GM21381 (cell line): ENCODE data around the gene RIN3.
"Not testable (repeated sequence)": the region's sequence is repeated elsewhere in the genome, so short reads cannot be mapped to it uniquely, and the experiment has no call there.

ENCODE experiments used
- ATAC-seq: cut with Tn5 transposase; IDR thresholded peaks from one replicate; pipeline ENCODE4 v1.9.1; 2021; ENCODE audit warnings: mild to moderate bottlenecking, moderate library complexity; ENCODE audit not compliant: unreplicated experiment

RIN3 gene

DNA sequence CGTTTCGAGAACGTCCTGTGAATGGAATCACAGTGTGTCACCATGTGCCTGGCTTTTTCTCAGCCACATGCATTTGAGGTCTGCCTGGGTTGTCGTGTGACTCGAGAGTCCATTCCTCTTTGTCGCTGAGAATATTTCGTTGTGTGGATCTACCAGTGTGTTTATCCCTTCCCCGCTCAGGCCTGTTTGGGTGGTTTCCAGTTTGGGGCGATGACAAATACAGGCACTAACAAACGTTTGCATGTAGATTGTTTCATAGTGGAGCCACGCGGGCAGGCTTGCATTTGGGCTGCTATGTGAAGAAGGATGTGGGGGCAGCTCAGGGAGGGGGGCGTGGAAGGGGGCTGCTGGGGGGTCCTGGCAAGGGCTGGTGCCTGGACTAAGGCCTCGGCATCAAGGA lies 14.1 kb downstream of the RIN3 start:
- ATAC-seq = no peak

DNA sequence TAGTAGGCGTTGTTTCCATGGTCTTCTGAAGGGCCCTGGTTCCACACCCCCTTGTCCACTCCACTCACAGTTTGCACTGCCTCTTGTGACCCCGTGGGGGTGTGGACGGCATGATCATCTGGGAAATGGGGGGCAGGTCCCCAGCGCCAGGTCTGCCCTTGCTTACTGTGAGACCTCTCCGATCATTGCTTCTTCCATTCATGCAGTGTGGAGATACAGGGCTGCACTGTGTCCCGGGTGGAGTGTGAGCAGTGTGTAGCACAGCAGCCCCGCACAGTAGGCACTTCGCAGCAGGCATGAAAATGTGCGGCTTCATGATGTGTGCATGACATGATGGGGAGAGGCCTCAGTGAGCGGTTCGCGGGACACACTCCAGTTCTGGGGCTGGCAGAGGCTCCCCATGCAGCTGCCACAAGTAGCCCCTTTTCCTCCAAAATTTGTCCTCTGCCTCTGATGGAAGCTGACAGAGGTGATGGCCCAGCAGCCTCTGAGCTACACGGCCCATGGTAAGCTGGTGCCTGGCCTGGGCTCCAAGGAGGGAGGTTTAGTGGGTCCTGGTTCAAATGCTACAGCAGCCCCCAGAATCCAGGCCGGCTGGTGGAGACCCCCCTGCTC lies 15.0 kb downstream of the RIN3 start:
- no peak for ATAC-seq

DNA sequence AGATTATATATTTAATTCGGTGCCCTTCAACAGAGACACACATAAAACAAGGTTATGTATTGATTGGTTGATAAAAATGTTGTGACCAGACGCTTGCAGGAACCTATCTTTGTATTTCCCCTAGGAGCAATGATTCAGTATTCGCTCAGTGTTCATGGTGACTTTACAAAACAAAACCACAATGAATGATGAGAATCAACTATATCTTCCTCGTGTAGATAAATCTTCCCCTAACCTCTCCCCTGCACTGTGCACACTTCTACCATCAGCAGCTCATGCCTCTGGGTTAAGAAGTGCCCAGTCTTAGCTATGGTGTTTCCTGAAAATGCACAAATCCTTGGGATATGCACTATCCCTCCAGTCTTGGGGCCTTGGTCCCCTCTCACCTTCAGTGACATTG lies 16.3 kb downstream of the RIN3 start:
- no peak for ATAC-seq

DNA sequence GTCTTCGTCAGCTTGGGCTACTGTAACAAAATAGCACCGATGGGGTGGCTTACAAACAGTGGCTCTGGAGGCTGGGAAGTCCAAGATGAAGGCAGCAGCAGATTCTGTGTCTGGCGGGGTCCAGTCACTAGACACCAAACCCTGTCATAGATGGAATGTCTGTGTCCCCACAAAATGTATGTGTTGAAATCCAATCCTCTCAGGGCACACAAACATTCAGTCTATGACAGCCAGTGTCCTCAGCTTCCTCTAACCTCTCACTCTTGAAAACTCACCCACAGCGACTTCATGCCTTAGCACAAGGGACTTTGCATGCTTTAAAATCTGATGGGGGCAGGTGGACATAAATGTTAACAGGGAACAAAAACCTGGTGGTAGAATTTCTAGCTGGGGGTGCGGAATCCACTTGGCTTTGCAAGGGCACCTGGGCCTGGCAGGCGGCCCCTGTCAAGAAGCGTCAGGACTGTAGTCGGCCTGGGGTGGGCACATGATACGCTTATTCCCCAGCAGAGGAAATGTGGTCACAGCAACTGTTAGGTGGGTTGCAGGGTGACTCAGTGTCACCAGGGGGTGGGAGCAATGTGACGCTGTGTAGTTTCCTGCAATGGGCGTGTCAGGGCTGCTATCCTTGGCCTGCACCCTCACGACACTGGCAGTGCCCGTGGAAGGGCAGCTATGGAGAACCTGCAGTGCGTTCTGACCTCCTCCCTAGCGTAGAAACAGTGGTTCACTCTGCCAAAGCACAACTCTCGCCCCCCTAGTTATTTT lies 17.7 kb downstream of the RIN3 start:
- ATAC-seq = peak; percentile 59

DNA sequence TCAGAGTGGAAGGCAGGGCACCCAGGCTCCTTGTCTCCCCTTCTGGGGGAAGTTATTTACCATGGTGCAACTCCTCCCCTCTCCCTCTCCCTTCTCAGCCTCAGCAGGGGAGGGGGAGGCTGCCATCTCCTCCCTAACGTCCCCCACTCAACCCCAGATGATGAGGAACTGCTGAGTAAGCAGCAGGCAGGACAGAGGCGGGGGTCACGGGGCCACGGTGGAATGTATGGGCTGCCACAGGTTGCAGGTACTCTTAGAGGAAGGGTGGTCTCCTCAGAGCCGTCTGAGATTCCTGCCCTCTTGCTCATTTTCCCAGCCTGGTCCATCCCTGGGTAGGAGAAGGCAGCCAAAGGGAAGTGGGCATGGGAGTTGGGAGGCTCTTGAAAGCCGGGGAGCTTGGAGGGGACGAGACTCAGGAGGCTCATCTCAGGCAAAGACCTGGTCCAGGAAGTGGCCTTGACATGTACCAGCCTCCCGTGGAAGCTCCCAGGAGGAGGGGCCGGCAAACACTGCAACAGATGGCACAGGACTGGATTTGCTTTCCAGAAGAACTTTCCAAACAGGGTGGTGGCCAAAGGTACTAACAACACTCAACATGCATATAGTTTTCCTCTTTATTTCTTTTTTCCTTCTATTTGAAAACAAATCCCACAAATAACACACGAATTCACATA lies 19.0 kb downstream of the RIN3 start:
- no peak for ATAC-seq

DNA sequence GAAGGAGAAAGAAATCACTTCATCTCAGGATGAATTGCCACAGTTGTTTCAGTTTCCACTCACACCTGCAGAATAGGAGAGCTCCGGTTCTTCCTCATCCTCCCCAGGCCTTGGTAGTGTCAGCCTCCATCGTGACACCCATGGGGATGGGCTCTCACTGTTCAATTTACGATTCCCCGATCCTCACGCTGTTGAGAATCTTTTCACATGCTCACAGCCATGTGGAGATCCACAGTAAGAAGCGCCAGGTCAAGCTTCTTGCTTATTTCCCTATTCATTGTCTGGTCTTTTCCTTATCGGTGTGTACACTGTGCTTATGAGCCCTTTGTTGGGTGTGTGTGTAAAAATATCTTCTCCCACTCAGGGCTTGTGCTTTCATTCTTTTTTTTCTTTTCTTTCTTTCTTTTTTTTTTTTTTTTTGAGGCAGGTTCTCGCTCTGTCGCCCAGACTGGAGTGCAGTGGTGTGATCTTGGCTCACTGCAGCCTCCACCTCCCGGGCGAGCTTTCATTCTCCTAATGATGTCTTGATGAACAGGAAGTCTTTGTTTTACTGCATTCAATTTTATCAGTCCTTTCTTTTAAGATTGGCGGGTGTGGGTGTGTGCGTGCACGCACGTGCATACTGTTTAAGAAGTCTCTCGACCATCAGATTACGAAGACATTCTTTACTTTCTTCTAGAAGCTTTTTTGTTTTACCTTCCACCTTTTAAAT lies 21.5 kb downstream of the RIN3 start:
- no peak for ATAC-seq

DNA sequence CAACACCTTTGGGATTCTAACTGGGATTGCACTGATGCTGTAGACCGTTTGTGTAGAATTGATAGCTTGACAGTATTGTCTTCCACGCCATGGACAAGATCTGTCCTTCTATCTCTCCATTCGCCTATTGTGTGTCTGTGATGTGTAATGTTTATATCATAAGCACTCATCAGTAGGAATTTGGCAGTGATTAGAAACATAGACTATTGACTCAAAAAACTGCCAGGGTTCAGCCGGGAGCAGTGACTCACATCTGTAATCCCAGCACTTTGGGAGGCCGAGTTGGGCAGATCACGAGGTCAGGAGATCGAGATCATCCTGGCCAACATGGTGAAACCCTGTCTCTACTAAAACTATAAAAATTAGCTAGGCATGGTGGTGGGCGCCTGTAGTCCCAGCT lies 22.6 kb downstream of the RIN3 start:
- not testable (repeated sequence) for ATAC-seq

DNA sequence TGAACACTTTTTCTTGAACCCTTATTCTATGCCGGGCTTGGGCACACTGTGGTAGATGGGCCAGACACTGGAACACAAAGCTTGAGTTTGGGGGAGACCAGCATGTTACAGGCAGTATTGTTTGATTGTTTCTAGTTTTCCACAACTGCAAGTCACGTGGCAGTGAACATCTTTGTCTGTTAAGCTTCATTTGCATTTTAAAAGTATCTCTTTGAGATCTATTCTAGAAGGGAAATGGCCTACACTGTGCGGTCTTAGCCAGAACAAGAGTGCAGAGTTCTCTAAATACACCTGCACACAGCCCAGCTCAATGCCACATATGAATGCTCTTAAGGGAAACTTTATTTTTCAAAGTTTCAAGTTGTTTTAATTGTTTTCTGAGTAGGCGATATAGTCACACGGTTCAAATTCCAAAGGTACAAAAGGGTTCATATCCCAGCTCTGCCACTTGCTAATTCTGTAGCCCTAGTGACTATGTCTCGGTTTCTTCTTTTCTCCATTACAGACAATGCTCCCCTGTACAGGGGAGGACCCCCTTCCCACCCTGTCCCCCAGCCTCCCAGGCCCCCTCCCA lies 24.9 kb downstream of the RIN3 start:
- peak; percentile 67 for ATAC-seq

DNA sequence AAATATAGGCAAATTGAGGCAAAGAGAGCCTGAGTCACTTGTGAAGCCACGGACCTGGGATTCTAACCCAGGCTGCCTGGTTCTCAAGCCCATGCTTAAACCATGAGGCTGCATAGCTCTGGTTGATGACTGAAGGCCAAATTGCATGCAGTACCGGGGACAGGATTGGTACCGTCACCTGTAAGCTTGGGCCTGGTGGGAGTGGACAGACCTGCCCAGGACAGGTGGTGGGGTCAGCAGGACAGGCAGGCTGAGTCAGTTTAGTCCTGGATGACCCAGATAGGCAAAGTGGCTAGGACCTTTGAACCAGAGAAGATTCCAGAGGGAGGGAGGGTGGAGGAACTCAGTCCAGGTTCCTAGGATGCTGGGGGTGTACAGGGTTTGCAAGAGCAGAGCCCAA lies 25.8 kb downstream of the RIN3 start:
- ATAC-seq = no peak

DNA sequence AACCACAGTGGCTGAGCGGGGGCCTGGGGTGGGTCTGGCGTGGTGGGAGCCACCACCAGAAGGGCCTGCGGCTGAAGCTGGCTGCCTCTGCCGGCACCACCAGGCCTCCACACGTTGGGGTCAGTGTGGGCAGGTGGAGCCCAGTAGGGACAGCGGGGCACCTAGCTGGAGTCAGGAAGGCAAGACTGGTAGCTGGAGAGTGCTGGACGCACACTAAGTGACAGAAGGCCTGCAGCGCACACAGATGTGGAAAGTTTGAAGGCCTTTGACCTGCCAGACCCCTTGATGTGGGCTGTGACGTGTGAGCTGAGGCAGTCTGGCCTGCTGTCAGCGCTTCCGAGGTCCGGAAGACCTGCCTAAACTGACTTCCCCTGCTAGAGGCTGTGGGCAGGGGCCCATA lies 26.3 kb downstream of the RIN3 start:
- ATAC-seq = no peak

DNA sequence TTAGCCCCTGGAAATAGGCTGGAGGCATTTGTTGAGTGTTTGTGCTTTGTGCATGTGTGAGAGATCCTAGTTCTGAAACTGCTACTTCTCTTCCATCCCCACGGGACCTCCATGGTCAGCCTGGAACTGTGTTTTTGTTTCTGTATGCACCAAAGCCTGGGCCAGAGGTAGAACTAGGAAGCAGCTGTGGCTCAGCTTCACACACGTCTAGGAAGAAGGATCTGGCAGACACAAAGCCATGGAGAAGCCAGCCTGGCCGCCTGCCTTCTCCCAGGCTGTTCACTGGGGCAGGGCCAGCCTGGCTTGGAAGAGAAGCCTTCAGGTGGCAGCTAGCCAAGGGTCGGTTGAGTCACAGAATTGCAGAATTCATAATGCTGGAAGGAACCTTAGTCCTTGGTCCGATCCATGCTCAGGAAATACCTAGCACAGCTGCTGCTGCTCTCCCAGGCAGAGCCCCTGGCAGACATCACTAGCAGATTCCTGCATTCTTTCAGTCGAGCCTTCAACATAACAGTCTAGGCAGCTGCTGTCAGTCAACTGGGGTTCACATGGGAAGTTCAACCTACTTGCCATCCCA lies 27.0 kb downstream of the RIN3 start:
- no peak for ATAC-seq

DNA sequence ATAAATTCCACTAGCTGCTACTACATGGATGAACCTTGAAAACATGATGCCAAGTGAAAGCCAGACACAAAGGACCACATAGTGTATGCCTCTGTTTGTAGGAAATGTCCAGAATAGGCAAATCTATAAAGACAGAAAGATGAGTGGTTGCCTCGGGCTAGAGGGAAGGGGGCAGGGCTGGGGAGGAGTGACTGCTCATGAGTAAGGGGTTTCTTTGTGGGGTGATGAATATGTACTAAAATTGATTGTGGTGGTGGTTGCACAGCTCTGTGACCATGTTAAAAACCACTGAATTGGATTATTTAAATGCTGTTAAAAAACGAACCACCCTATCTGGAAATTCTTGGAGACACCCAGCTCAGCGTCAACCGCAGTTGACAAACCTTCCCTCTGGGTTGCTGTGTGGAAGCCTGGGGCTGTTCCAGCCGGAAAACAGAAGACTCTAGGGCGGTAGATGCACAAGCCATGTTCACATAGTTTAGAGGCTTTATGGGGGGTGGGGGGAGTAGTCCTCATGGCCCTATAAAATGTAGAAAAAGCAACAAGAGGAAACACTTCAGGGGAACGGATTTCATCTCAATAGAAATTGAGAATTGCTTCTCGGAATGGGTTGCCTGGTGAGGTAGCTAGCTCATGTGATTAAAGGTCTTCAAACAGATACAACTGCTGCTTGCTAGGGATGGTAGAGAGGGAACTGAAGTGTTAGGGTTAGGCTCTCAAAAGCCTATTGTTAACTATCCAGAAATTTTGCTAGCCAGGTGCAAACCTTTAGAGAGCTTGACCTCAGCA lies 29.4 kb downstream of the RIN3 start:
- ATAC-seq = no peak

DNA sequence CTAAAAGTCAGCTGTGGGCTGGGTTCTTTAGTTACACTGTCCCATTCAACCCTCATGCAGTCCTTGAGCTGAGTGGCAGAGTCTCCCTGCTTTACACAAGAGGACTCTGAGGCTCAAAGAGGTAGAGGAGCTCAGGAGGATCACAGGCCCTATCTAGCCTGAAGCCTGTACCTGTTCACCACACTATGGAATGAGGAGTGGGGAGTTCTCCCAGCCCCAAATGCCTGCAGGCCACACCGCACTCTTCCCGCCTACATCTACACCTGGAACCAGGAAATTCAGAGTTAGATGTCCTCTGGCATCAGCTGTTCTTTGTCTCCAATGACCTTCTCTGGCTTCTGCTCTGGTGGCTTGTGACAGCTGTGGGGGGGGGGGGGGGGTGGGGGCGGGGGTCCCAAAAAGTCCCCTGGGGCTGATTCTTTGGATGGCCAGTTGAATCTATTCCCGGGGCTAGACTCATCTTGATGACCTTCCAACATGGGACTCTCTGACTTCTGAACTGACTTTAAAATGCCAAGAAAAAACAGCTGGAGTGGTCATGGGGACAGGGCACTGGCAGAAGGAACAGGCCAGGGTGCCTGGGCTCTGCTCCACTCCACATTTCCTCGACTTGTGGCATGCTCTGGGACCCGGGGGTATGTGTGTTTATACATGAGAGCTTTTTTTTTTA lies 30.6 kb downstream of the RIN3 start:
- no peak for ATAC-seq

DNA sequence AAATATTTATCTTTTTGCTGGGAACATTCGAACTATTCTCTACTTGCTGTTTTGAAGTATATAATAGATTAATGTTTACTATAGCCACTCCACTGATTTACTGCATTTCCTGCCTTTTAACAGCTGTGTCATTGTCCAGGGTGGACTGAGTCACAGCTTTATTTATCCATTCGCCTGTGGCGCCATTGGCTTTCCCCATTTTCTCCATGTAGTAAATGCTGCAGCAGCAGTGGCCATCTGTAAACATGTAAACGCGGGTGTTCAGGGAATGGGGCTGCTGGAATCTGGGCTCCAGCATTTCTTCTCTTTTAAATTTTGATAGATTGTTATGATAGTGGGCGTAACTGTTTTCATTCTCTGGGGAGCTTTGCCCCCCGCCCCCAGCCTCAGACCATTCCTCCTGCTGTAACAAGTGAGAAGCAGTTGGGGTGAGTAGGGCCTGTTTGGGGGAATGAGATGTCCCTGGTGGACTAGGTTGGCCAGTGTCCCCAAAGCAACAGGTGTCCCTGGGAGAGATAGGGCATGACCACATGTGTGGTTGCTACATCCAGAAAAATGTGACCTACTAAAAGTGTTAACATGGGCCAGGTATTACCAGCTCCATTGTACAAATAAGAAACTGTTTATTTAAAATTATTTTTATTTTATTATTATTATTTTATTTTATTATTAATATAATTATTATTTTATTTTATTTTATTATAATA lies 32.9 kb downstream of the RIN3 start:
- ATAC-seq = no peak

DNA sequence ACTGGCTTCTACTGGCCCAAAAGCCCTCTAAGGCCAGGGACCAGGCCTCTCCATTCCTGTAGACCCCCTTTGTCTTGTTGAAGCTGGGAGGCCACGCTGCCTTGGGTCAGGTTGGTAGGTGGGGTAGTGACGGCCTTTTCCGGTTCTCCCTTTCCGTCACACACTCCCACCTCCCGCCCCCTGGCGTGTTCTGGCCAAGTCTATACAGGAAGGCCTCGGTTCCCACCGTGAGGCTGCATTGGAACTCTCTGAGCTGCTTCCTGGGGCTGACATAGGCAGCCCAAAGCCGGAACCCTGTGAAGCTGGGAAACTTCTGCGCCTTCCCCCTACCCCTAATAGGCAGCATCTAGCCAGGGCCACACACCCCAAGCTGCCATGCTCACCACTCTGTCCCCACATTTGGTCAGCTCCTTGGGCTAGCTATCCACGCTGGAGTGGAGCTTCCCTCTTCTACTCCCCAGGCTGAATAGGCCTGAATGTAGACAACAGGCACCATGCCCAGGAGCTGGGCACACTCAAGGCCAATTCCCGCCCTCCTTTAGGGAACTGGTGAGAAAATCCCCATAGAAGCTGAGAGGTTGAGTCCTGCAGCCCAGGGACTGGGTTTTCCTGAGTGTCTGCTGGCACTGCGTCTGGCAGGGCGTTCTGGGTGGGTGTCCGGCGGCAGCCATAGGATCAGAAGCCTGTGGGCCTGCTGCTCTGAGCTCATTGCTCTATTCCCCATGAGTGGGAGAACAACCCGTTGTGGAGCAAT lies 35.7 kb downstream of the RIN3 start:
- no peak for ATAC-seq

DNA sequence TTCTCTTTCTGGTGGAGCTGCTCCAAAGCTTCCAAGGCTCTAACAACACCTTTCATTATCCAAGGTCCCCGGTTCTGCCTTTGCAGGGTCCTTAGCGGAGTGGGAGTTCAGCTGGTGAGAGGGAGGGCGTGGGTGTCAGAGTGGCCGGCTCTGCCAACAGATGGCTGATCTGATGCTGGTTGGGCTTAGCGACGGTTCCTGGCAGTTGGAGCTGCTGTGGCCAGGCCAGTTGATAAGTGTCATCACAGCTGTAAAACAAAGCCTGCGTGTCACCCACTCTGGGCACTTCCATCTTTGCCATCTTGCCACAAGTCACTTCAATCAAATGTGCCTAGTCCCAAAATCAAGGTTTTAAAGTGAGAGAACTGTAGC lies 36.3 kb downstream of the RIN3 start:
- no peak for ATAC-seq

DNA sequence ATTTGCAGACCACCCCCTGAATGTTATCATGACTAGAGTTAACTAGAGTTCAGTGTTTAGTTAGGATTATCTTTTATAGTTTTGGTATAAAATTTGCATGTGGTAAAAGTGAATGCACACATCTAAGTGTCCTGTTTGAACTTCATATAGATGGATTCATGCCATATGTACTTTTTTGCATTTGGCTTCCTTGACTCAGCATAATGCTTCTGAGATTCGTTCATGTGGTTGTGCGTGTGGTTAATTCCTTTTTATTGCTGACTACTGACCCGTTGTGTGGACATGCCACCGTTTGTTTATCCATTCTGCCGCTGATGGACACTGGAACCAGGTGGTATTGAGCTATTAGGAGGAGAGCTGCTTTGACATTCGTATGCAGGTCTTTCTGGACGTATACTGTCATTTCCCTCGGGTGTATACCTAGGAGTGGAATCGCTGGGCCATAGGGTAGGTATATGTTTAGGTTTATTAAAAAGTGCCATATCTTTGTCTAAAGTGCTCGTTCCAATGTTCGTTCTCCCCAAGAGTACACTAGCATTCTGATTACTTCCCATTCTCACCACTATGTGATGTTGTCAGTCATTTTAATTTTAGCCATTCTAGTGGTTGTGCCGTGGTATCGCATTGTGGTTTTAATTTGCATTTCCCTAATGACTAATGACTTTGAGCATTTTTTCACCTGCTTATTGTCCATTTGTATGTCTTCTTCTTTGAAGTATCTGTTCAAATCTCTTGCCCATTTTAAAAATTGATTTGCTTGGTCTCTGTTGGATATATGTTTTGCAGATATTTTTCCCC lies 37.7 kb downstream of the RIN3 start:
- peak; percentile 68 for ATAC-seq
